Large intestine (tissue), 3 donors: ENCODE measurements around the gene TOGARAM2. TPM values are rescaled to one million over a fixed set of nuclear protein-coding genes. Genes with fewer than 3 reads are reported as not detected.

Source experiments
- DNase-seq, 2 donors: peaks; one replicate each; pipeline versions ENCODE4 v3.0.0 to v3.0.0-alpha.2; 2013
- H3K27ac ChIP-seq: one replicate; pipeline ENCODE4 v1.5.1; 2013; ENCODE audit warnings: low read length
- H3K27me3 ChIP-seq: 2 replicates; pipeline ENCODE4 v1.6.1; 2013; ENCODE audit warnings: low read length; ENCODE audit not compliant: control insufficient read depth, insufficient read depth
- H3K36me3 ChIP-seq: 2 replicates; pipeline ENCODE4 v1.6.1; 2013; ENCODE audit warnings: low read length; ENCODE audit not compliant: control insufficient read depth, insufficient read depth
- H3K4me1 ChIP-seq: one replicate; pipeline ENCODE4 v1.6.1; 2013; ENCODE audit warnings: low read length; ENCODE audit not compliant: control insufficient read depth, insufficient read depth
- H3K4me3 ChIP-seq: one replicate; pipeline ENCODE4 v1.5.1; 2013; ENCODE audit warnings: low read length
- H3K9me3 ChIP-seq: one replicate; pipeline ENCODE4 v1.6.1; 2013; ENCODE audit warnings: mild to moderate bottlenecking, low read depth, low read length, moderate library complexity; ENCODE audit not compliant: control insufficient read depth
- WGBS: methylation state at CpG from one replicate; pipeline ENCODE4 v1.1.5; 2013; ENCODE audit warnings: low lambda C conversion rate; ENCODE audit not compliant: insufficient coverage; 5-methylcytosine and 5-hydroxymethylcytosine counted together
- polyA plus RNA-seq: library from polyadenylated mRNA; unstranded; fragments of 120-200 nt; gene quantifications from one replicate; pipeline ENCODE4 v1.2.1, GENCODE V29; 2013

Gene TOGARAM2
- polyA plus RNA-seq, 1 donor, result 2.1 TPM

- Histone ChIP-seq H3K4me3 (no peak overlapping the region), H3K4me1 (no peaks in the 10 kb centered on the region), H3K27ac (no peak overlapping the region), H3K27me3 (no peaks in the 10 kb centered on the region), H3K36me3 (no peaks in the 10 kb centered on the region), H3K9me3 (no peaks in the 10 kb centered on the region)
- no CpG with 5 or more reads among the region's 11 CpGs for WGBS
- DNase-seq, result no peak
These were observed 40.8 kb downstream of the TOGARAM2 start for GRCh38 chr2:29021886-29022285.

DNA sequence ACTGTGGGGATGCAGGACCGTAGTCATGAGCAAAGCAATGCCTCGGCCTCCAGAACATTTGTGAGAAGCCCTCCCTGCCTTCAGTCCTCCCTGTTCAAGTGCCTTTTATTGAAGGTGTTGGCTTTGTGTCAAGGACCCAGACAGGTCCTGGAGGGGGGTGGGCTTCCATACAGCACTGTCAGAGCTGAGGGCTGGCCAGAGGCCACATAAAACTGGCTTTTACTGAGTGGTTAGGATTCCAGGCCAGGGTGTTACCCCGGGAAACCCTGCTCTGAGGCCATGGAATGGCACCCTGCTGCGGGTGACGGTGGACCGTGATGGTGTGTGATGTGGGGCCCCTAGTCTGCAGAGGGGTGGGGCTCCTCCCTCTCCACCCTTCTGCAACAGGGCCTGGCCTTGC lies 41.6 kb downstream of the TOGARAM2 start:
- Histone ChIP-seq H3K4me3 (no peak overlapping the region), H3K36me3 (no peaks in the 10 kb centered on the region), H3K4me1 (no peaks in the 10 kb centered on the region), H3K27ac (no peak overlapping the region), H3K9me3 (no peaks in the 10 kb centered on the region), H3K27me3 (no peaks in the 10 kb centered on the region)
- no CpG with 5 or more reads among the region's 6 CpGs for WGBS
- DNase-seq, result no peak

- H3K27ac ChIP-seq, result no peak overlapping the region
- no CpG with 5 or more reads among the region's 4 CpGs for WGBS
These were observed 42.1 kb downstream of the TOGARAM2 start for GRCh38 chr2:29023188-29023587.

GRCh38 chr2:29024882-29025430 lies 43.9 kb downstream of the TOGARAM2 start:
- WGBS, result no CpG with 5 or more reads among the region's 4 CpGs

More at GRCh38 chr2:29023188-29023587, 42.1 kb downstream of the TOGARAM2 start:
- H3K27me3 ChIP-seq, result no peaks in the 10 kb centered on the region
- H3K9me3 ChIP-seq, result no peaks in the 10 kb centered on the region
- DNase-seq, result no peak
- H3K4me1 ChIP-seq, result no peaks in the 10 kb centered on the region
- no peak overlapping the region for H3K4me3 ChIP-seq
- no peaks in the 10 kb centered on the region for H3K36me3 ChIP-seq

GRCh38 chr2:29025711-29026110 lies 44.6 kb downstream of the TOGARAM2 start:
- DNase-seq, result no peak
- no CpG with 5 or more reads among the region's 3 CpGs for WGBS
- no peak overlapping the region for H3K4me3 ChIP-seq

More at GRCh38 chr2:29024882-29025430, 43.9 kb downstream of the TOGARAM2 start:
- H3K4me1 ChIP-seq, result no peaks in the 10 kb centered on the region
- H3K4me3 ChIP-seq, result no peak overlapping the region
- H3K36me3 ChIP-seq, result no peaks in the 10 kb centered on the region
- no peaks in the 10 kb centered on the region for H3K27me3 ChIP-seq
- no peak for DNase-seq
- no peaks in the 10 kb centered on the region for H3K9me3 ChIP-seq
- H3K27ac ChIP-seq, result no peak overlapping the region

GRCh38 chr2:29031046-29031445 lies 49.9 kb downstream of the TOGARAM2 start:
- Histone ChIP-seq H3K36me3 (no peaks in the 10 kb centered on the region), H3K9me3 (no peaks in the 10 kb centered on the region), H3K4me1 (no peaks in the 10 kb centered on the region), H3K27me3 (no peaks in the 10 kb centered on the region), H3K4me3 (no peak overlapping the region), H3K27ac (no peak overlapping the region)
- DNase-seq, result no peak

More at GRCh38 chr2:29025711-29026110, 44.6 kb downstream of the TOGARAM2 start:
- Histone ChIP-seq H3K9me3 (no peaks in the 10 kb centered on the region), H3K27me3 (no peaks in the 10 kb centered on the region), H3K27ac (no peak overlapping the region), H3K4me1 (no peaks in the 10 kb centered on the region), H3K36me3 (no peaks in the 10 kb centered on the region)

GRCh38 chr2:29032189-29032588 lies 51.1 kb downstream of the TOGARAM2 start:
- H3K36me3 ChIP-seq, result no peaks in the 10 kb centered on the region
- no peak overlapping the region for H3K4me3 ChIP-seq
- DNase-seq, result no peak
- 97% methylated on average over 4 of the region's 5 CpGs for WGBS
- no peaks in the 10 kb centered on the region for H3K27me3 ChIP-seq
- H3K27ac ChIP-seq, result no peak overlapping the region
- no peaks in the 10 kb centered on the region for H3K9me3 ChIP-seq
- no peaks in the 10 kb centered on the region for H3K4me1 ChIP-seq

DNA sequence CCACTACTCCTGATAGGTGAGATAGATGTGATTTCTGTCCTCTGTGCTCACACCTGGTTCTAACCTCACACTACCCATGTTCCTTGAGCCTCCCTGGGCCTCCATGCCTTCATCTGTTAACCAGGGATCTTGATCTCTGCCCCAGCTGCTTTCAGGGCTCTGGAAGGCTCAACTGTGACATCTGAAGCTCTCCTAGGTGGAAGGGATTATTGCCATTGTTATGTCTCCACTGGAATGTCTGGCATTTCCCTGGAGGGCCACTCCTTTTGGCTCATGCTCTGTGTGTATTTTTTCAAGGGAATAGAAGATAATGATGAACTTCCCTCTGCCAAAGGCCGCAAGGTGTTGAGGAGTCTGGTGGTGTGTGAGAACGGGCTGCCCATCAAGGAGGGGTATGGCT lies 52.1 kb downstream of the TOGARAM2 start:
- no peak for DNase-seq
- no peaks in the 10 kb centered on the region for H3K4me1 ChIP-seq
- no peak overlapping the region for H3K27ac ChIP-seq
- no peak overlapping the region for H3K4me3 ChIP-seq
- no CpG with 5 or more reads among the region's 2 CpGs for WGBS
- no peaks in the 10 kb centered on the region for H3K9me3 ChIP-seq
- H3K27me3 ChIP-seq, result no peaks in the 10 kb centered on the region
- no peaks in the 10 kb centered on the region for H3K36me3 ChIP-seq

DNA sequence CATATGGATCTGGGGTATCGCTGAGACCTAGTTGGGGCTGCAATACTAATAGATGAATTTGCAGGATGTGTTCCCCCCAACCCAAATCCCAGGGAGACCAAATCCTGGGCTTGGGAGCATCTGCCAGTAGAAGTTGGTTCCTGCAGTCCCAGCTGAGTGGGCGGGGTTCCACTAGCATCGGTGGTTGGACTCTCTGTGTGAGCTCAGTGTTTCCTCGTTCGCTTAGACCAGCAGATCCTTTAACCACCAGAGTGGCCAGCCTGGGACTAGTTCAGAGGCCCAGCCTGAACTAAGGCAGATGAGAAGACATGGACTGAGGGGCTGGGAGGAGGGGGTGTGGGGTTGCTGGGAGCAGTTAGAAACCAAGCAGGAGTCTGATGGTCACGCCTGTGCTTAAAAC lies 52.6 kb downstream of the TOGARAM2 start:
- H3K4me3 ChIP-seq, result no peak overlapping the region
- H3K27ac ChIP-seq, result no peak overlapping the region
- DNase-seq, result no peak
- no CpG with 5 or more reads among the region's 6 CpGs for WGBS
- H3K4me1 ChIP-seq, result no peaks in the 10 kb centered on the region
- H3K27me3 ChIP-seq, result no peaks in the 10 kb centered on the region
- no peaks in the 10 kb centered on the region for H3K36me3 ChIP-seq
- no peaks in the 10 kb centered on the region for H3K9me3 ChIP-seq

- Histone ChIP-seq H3K36me3 (no peaks in the 10 kb centered on the region), H3K4me3 (no peak overlapping the region), H3K9me3 (no peaks in the 10 kb centered on the region), H3K27ac (no peak overlapping the region), H3K4me1 (no peaks in the 10 kb centered on the region), H3K27me3 (no peaks in the 10 kb centered on the region)
- WGBS, result no CpG with 5 or more reads among the region's 17 CpGs
- no peak for DNase-seq
These were observed 54.1 kb downstream of the TOGARAM2 start for GRCh38 chr2:29035016-29035745.
